HepG2 (cell line): ENCODE measurements around the gene CHMP6. TPM values are rescaled to one million over a fixed set of nuclear protein-coding genes. Genes with fewer than 3 reads are reported as not detected.

Source experiments
- GABPA ChIP-seq, 2 experiments: IDR thresholded peaks; 2 replicates each; pipeline ENCODE4 v1.6.1; 2011 to 2016; ENCODE audit warnings: low read depth in 2 of 2, low read length in 1 of 2, missing biosample characterization in 1 of 2, missing genetic modification characterization in 1 of 2
- GFI1 ChIP-seq: sonication (generic); formaldehyde crosslinking; IDR thresholded peaks from 2 replicates; pipeline ENCODE4 v1.5.0; 2020; ENCODE audit warnings: missing genetic modification reagents, mild to moderate bottlenecking, borderline replicate concordance
- KLF16 ChIP-seq, 2 experiments: sonication (generic) in 1 of 2; formaldehyde crosslinking in 1 of 2; IDR thresholded peaks; 2 replicates each; pipeline versions ENCODE4 v1.6.1 to v1.8.0; 2016 to 2023; ENCODE audit warnings: missing genetic modification reagents in 2 of 2, missing compliant biosample characterization in 1 of 2
- PAXIP1 ChIP-seq: sonication (generic); formaldehyde crosslinking; conservative IDR thresholded peaks from 2 replicates; pipeline ENCODE4 v1.4.0; 2020; ENCODE audit warnings: mild to moderate bottlenecking, missing genetic modification reagents, moderate library complexity
- POLR2A ChIP-seq, 2 experiments: IDR thresholded peaks; 2 replicates each; pipeline ENCODE4 v1.6.1; 2011; ENCODE audit warnings: low read depth in 2 of 2, low read length in 2 of 2, mild to moderate bottlenecking in 1 of 2, moderate library complexity in 1 of 2; ENCODE audit not compliant: insufficient read depth in 1 of 2
- RCOR2 ChIP-seq: IDR thresholded peaks from 2 replicates; pipeline ENCODE4 v1.6.1; 2016; ENCODE audit warnings: missing biosample characterization, missing genetic modification reagents
- SNAPC2 ChIP-seq: sonication (generic); formaldehyde crosslinking; IDR thresholded peaks from 2 replicates; pipeline ENCODE4 v1.8.1; 2022; ENCODE audit warnings: mild to moderate bottlenecking, missing genetic modification reagents
- ZBTB1 ChIP-seq: sonication (generic); formaldehyde crosslinking; IDR thresholded peaks from 2 replicates; pipeline ENCODE4 v1.4.0; 2020; ENCODE audit warnings: missing genetic modification reagents, borderline replicate concordance
- ZNF776 ChIP-seq: sonication (generic); formaldehyde crosslinking; IDR thresholded peaks from 2 replicates; pipeline ENCODE4 v1.4.0; 2020; ENCODE audit warnings: mild to moderate bottlenecking, missing genetic modification reagents
- polyA plus RNA-seq, 8 experiments: library from polyadenylated mRNA; depleted of rRNA in 3 of 8; stranded (reverse) in 7 of 8; unstranded in 1 of 8; fragments of >200 nt; fragmentation: Illumina TruSeq in 4 of 8; extraction: Trizol in 4 of 8; gene quantifications; 2 replicates each; pipeline versions ENCODE4 v1.2.1 to v1.2.3, GENCODE V29; 2011 to 2016; ENCODE audit warnings: low read depth in 4 of 8, missing spikeins in 1 of 8, mixed read lengths in 1 of 8; ENCODE audit not compliant: insufficient read depth in 1 of 8
- total RNA-seq, 5 experiments: library from RNA; depleted of rRNA; stranded (reverse); fragments of >200 nt; fragmentation: Illumina TruSeq; extraction: Trizol; gene quantifications; 2 replicates each; pipeline ENCODE4 v1.2.3, GENCODE V29; 2016; ENCODE audit warnings: low read depth in 1 of 5
- TF ChIP-seq, protein P1 (sequence below): sonication (generic); formaldehyde crosslinking; IDR thresholded peaks from 2 replicates; pipeline ENCODE4 v1.4.0; 2020; ENCODE audit warnings: mild to moderate bottlenecking, missing genetic modification reagents
- TF ChIP-seq, protein P2 (sequence below): IDR thresholded peaks from 2 replicates; pipeline ENCODE4 v1.6.1; 2016; ENCODE audit warnings: missing compliant biosample characterization, missing genetic modification reagents, borderline replicate concordance
- TF ChIP-seq, protein P3 (sequence below): IDR thresholded peaks from 2 replicates; pipeline ENCODE4 v1.6.1; 2016; ENCODE audit warnings: missing genetic modification reagents, missing compliant biosample characterization
- TF ChIP-seq, protein P4 (sequence below): sonication (generic); formaldehyde crosslinking; IDR thresholded peaks from 2 replicates; pipeline ENCODE4 v1.4.0; 2020; ENCODE audit warnings: missing genetic modification reagents
- TF ChIP-seq, protein P5 (sequence below): sonication (generic); formaldehyde crosslinking; IDR thresholded peaks from 2 replicates; pipeline ENCODE4 v1.5.0; 2020; ENCODE audit warnings: missing genetic modification reagents, mild to moderate bottlenecking, borderline replicate concordance

Gene CHMP6
- total and polyA plus RNA-seq, 2 of the 13 experiments (the other 11 are each of a cell fraction or from before 2014, with no cell fraction given) = 11.1 to 24.2 TPM

- TF ChIP-seq GABPA (IDR thresholded peaks at IDR 0.05; ENCODE audit: low read depth, low read length) = no peak
- TF ChIP-seq GABPA (CRISPR knock-in tag; IDR thresholded peaks at IDR 0.05; ENCODE audit: low read depth) = peak; percentile 56; the same call in 1 of the 2 replicates
- TF ChIP-seq GFI1 = peak; percentile 60; the same call in 1 of the 2 replicates
- TF ChIP-seq, protein P1, sequence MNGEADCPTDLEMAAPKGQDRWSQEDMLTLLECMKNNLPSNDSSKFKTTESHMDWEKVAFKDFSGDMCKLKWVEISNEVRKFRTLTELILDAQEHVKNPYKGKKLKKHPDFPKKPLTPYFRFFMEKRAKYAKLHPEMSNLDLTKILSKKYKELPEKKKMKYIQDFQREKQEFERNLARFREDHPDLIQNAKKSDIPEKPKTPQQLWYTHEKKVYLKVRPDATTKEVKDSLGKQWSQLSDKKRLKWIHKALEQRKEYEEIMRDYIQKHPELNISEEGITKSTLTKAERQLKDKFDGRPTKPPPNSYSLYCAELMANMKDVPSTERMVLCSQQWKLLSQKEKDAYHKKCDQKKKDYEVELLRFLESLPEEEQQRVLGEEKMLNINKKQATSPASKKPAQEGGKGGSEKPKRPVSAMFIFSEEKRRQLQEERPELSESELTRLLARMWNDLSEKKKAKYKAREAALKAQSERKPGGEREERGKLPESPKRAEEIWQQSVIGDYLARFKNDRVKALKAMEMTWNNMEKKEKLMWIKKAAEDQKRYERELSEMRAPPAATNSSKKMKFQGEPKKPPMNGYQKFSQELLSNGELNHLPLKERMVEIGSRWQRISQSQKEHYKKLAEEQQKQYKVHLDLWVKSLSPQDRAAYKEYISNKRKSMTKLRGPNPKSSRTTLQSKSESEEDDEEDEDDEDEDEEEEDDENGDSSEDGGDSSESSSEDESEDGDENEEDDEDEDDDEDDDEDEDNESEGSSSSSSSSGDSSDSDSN (CRISPR knock-in tag) = peak; percentile 57
- peak; percentile 79 for TF ChIP-seq PAXIP1 (CRISPR knock-in tag)
- peak; percentile 51; the same call in 1 of the 2 replicates for TF ChIP-seq ZNF776 (CRISPR knock-in tag)
- 0 out of 4 replicates have a peak, but pooled peaks of 1 of the 2 experiments have one; percentile 16 for TF ChIP-seq KLF16 (CRISPR knock-in tag; IDR thresholded peaks at IDR 0.05)
- TF ChIP-seq RCOR2 (CRISPR knock-in tag) = peak; percentile 36; the same call in 1 of the 2 replicates
- TF ChIP-seq, protein P2, sequence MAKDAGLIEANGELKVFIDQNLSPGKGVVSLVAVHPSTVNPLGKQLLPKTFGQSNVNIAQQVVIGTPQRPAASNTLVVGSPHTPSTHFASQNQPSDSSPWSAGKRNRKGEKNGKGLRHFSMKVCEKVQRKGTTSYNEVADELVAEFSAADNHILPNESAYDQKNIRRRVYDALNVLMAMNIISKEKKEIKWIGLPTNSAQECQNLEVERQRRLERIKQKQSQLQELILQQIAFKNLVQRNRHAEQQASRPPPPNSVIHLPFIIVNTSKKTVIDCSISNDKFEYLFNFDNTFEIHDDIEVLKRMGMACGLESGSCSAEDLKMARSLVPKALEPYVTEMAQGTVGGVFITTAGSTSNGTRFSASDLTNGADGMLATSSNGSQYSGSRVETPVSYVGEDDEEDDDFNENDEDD (CRISPR knock-in tag) = 0 out of 2 replicates have a peak, but pooled peaks have one; percentile 7
- TF ChIP-seq, protein P3, sequence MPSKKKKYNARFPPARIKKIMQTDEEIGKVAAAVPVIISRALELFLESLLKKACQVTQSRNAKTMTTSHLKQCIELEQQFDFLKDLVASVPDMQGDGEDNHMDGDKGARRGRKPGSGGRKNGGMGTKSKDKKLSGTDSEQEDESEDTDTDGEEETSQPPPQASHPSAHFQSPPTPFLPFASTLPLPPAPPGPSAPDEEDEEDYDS = no peak
- TF ChIP-seq, protein P4, sequence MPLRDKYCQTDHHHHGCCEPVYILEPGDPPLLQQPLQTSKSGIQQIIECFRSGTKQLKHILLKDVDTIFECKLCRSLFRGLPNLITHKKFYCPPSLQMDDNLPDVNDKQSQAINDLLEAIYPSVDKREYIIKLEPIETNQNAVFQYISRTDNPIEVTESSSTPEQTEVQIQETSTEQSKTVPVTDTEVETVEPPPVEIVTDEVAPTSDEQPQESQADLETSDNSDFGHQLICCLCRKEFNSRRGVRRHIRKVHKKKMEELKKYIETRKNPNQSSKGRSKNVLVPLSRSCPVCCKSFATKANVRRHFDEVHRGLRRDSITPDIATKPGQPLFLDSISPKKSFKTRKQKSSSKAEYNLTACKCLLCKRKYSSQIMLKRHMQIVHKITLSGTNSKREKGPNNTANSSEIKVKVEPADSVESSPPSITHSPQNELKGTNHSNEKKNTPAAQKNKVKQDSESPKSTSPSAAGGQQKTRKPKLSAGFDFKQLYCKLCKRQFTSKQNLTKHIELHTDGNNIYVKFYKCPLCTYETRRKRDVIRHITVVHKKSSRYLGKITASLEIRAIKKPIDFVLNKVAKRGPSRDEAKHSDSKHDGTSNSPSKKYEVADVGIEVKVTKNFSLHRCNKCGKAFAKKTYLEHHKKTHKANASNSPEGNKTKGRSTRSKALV (CRISPR knock-in tag) = 0 out of 2 replicates have a peak, but pooled peaks have one; percentile 21
- TF ChIP-seq, protein P5, sequence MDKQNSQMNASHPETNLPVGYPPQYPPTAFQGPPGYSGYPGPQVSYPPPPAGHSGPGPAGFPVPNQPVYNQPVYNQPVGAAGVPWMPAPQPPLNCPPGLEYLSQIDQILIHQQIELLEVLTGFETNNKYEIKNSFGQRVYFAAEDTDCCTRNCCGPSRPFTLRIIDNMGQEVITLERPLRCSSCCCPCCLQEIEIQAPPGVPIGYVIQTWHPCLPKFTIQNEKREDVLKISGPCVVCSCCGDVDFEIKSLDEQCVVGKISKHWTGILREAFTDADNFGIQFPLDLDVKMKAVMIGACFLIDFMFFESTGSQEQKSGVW = no peak
- TF ChIP-seq POLR2A (IDR thresholded peaks at IDR 0.05; ENCODE audit: insufficient read depth in 1 of 2, low read depth in 2 of 2, low read length in 2 of 2) = 0 out of 4 replicates have a peak, but pooled peaks of 1 of the 2 experiments have one; percentile 29
- no peak for TF ChIP-seq ZBTB1 (CRISPR knock-in tag)
- TF ChIP-seq SNAPC2 = 0 out of 2 replicates have a peak, but pooled peaks have one; percentile 25
Observed at GRCh38 chr17:81044764-81045589, 53.3 kb downstream of the CHMP6 start (continued).
